ENCODE data around the gene NCAPG2.

Gene NCAPG2

DNA sequence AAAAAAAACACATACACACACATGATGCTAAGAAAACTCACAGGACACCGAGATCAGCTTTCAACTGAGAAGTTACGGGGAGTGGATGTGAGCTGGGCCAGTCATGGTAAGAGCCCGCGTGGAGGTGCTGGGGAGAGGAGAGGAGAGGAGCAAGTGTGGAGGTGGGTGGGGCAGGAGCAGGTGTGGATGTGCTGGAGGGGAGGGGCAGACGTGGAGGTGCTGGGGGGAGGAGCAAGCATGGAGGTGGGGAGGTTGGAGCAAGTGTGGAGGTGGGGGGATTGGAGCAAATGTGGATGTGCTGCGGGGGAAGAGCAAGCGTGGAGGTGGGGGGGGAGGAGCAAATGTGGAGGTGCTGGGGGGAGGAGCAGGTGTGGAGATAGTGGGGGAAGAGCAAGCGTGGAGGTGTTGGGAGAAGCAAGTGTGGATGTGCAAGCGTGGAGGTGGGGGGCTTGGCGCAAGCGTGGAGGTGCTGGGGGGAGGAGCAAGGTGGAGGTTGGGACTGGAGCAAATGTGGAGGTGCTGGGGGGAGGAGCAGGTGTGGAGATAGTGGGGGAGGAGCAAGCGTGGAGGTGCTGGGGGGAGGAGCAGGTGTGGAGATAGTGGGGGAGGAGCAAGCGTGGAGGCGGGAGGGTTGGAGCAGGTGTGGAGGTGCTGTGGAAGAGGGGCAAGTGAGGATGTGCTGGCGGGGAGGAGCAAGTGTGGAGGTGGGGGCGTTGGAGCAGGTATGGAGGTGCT is 24.5 kb upstream of the NCAPG2 start:
- H3K27me3 ChIP-seq (ENCODE audit: control insufficient read depth, insufficient read depth, low read length), result no peaks in the 10 kb centered on the region
- no peak overlapping the region for H3K4me2 ChIP-seq (ENCODE audit: low read length)
- H3K9me3 ChIP-seq (ENCODE audit: control insufficient read depth, low read length), result no peaks in the 10 kb centered on the region
- TF ChIP-seq, protein P1, sequence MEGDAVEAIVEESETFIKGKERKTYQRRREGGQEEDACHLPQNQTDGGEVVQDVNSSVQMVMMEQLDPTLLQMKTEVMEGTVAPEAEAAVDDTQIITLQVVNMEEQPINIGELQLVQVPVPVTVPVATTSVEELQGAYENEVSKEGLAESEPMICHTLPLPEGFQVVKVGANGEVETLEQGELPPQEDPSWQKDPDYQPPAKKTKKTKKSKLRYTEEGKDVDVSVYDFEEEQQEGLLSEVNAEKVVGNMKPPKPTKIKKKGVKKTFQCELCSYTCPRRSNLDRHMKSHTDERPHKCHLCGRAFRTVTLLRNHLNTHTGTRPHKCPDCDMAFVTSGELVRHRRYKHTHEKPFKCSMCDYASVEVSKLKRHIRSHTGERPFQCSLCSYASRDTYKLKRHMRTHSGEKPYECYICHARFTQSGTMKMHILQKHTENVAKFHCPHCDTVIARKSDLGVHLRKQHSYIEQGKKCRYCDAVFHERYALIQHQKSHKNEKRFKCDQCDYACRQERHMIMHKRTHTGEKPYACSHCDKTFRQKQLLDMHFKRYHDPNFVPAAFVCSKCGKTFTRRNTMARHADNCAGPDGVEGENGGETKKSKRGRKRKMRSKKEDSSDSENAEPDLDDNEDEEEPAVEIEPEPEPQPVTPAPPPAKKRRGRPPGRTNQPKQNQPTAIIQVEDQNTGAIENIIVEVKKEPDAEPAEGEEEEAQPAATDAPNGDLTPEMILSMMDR (IDR thresholded peaks at IDR 0.05), result no peak
- H3K4me1 ChIP-seq, result no peaks in the 10 kb centered on the region
- H3K27ac ChIP-seq, result no peak overlapping the region
- no peaks in the 10 kb centered on the region for H3K79me2 ChIP-seq
- H3K36me3 ChIP-seq (ENCODE audit: control insufficient read depth, insufficient read depth, low read length), result no peaks in the 10 kb centered on the region
- no peak overlapping the region for H2AFZ ChIP-seq
- no peak overlapping the region for H3K4me3 ChIP-seq (ENCODE audit: low read depth, low read length)
- H3K9ac ChIP-seq, result no peak overlapping the region

DNA sequence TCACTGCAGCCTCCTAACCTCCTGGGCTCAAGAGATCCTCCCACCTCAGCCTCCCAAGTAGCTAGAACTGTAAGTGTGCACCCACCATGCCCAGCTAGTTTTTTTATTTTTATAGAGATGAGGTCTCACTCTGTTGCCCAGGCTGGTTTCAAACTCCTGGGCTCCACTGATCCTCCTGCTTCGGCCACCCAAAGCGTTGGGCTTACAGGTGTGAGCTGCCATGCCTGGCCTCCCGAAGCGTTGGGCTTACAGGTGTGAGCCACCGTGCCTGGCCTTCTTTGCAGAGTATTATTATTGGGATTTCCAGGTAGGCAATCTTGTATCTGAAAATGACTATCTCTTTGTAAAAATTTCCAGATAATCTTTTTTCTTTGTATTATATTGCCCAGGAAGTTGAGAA is 23.1 kb upstream of the NCAPG2 start:
- no peak overlapping the region for H2AFZ ChIP-seq
- no peak overlapping the region for H3K27ac ChIP-seq
- TF ChIP-seq, protein P1 (IDR thresholded peaks at IDR 0.05), result no peak
- no peaks in the 10 kb centered on the region for H3K27me3 ChIP-seq (ENCODE audit: control insufficient read depth, insufficient read depth, low read length)
- H3K79me2 ChIP-seq, result no peaks in the 10 kb centered on the region
- H3K9ac ChIP-seq, result no peak overlapping the region
- H3K9me3 ChIP-seq (ENCODE audit: control insufficient read depth, low read length), result no peaks in the 10 kb centered on the region
- H3K36me3 ChIP-seq (ENCODE audit: control insufficient read depth, insufficient read depth, low read length), result no peaks in the 10 kb centered on the region
- no peaks in the 10 kb centered on the region for H3K4me1 ChIP-seq
- no peak overlapping the region for H3K4me3 ChIP-seq (ENCODE audit: low read depth, low read length)
- no peak overlapping the region for H3K4me2 ChIP-seq (ENCODE audit: low read length)

DNA sequence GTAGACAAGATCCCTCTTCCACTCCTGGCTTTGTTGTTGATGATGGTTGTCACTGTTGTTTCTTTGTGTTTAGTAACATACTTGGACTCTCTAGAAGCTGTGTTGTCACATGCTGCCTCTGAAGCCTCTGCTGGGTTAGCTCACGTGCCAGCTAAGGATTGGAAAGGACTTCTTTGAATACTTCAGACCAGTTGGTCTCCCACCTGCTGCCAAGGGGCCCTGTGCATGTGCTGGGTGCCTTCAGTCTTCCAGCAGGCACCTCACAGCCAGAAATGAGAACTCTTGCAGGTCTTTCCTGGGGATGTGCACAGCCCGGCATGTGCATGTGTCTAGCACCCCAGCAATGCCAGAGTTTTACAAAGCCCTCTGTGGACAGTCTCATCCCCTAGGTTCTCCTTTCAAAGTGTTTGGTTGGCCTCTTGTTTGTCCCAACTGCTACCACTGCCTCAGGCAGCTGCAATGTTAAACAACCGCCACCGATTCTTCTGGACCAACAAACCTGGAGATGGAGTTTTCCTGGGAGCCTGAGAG is 21.7 kb upstream of the NCAPG2 start:
- TF ChIP-seq, protein P1 (IDR thresholded peaks at IDR 0.05), result no peak
- no peak overlapping the region for H3K27ac ChIP-seq
- no peak overlapping the region for H2AFZ ChIP-seq
- no peaks in the 10 kb centered on the region for H3K4me1 ChIP-seq
- no peak overlapping the region for H3K4me2 ChIP-seq (ENCODE audit: low read length)
- no peaks in the 10 kb centered on the region for H3K27me3 ChIP-seq (ENCODE audit: control insufficient read depth, insufficient read depth, low read length)
- H3K36me3 ChIP-seq (ENCODE audit: control insufficient read depth, insufficient read depth, low read length), result no peaks in the 10 kb centered on the region
- no peaks in the 10 kb centered on the region for H3K9me3 ChIP-seq (ENCODE audit: control insufficient read depth, low read length)
- no peaks in the 10 kb centered on the region for H3K79me2 ChIP-seq
- H3K9ac ChIP-seq, result no peak overlapping the region
- no peak overlapping the region for H3K4me3 ChIP-seq (ENCODE audit: low read depth, low read length)

DNA sequence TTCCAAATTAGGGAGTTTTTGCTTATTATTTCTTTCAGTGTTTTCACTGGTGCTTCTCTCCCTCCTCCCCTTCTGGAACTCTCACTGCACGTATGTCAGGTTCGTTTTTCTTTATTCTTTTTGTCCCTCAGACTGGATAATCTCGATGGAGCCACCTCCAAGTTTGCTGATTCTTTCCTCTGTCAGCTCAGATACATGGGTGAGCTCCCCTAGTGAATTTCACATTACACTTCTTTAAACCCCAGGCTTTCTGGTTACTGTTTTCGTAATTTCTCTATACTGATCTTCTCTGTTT is 20.8 kb upstream of the NCAPG2 start:
- H3K9ac ChIP-seq, result no peak overlapping the region
- no peak overlapping the region for H2AFZ ChIP-seq
- H3K4me1 ChIP-seq, result no peaks in the 10 kb centered on the region
- H3K79me2 ChIP-seq, result no peaks in the 10 kb centered on the region
- H3K27me3 ChIP-seq (ENCODE audit: control insufficient read depth, insufficient read depth, low read length), result no peaks in the 10 kb centered on the region
- no peaks in the 10 kb centered on the region for H3K9me3 ChIP-seq (ENCODE audit: control insufficient read depth, low read length)
- H3K4me3 ChIP-seq (ENCODE audit: low read depth, low read length), result no peak overlapping the region
- TF ChIP-seq, protein P1 (IDR thresholded peaks at IDR 0.05), result no peak
- H3K27ac ChIP-seq, result no peak overlapping the region
- H3K4me2 ChIP-seq (ENCODE audit: low read length), result no peak overlapping the region
- H3K36me3 ChIP-seq (ENCODE audit: control insufficient read depth, insufficient read depth, low read length), result no peaks in the 10 kb centered on the region
